Endothelial cell of umbilical vein (primary cell): ENCODE results near the gene PER3. TPM values are rescaled to one million over a fixed set of nuclear protein-coding genes. Genes with fewer than 3 reads are reported as not detected.

Source experiments
- BruUV-seq: library from RNA; stranded (reverse); fragments of 400-500 nt; replicated peaks from 2 replicates; lab custom pipeline; 2021; lab: Mats Ljungman, UMichigan
- CTCF ChIA-PET: fragments of 300-600, 350-600 bp; sonication (Branson Sonifier 250); formaldehyde crosslinking; loops from one replicate; lab custom pipeline; 2021; ENCODE audit warnings: antibody characterized with exemption, inconsistent platforms; lab: Charles Lee
- POLR2A ChIA-PET: fragments of 300-600, 350-600 bp; sonication (Branson Sonifier 250); formaldehyde crosslinking; loops from one replicate; lab custom pipeline; 2021; ENCODE audit warnings: antibody characterized with exemption, inconsistent platforms; lab: Charles Lee
- DNase-seq: peaks from one replicate; pipeline ENCODE4 v3.0.0-alpha.2; 2011; ENCODE audit warnings: low read depth, low spot score
- FAIRE-seq: peaks from 2 replicates; lab custom pipeline; 2011; peaks lifted over from hg19 to GRCh38; lab: Jason Lieb, UNC
- H2AFZ ChIP-seq: 2 replicates; pipeline ENCODE4 v1.6.0; 2012; ENCODE audit warnings: low read depth, low read length, control low read depth, inconsistent platforms
- H3K27ac ChIP-seq: 2 replicates; pipeline ENCODE4 v1.5.1; 2011; ENCODE audit warnings: low read depth, mild to moderate bottlenecking, control low read depth, low read length, moderate library complexity; ENCODE audit not compliant: insufficient read depth
- H3K27me3 ChIP-seq, 2 experiments: 2 replicates each; pipeline versions ENCODE4 v1.6.0 to v1.6.1; 2011; ENCODE audit warnings: low read length in 2 of 2, mixed read lengths in 1 of 2; ENCODE audit not compliant: control insufficient read depth in 2 of 2, insufficient read depth in 2 of 2
- H3K36me3 ChIP-seq, 2 experiments: 2 replicates in 1 of 2; 3 replicates in 1 of 2; pipeline ENCODE4 v1.5.1; 2011; ENCODE audit warnings: low read length in 2 of 2, mild to moderate bottlenecking in 1 of 2, moderate library complexity in 1 of 2; ENCODE audit not compliant: control insufficient read depth in 2 of 2, insufficient read depth in 2 of 2; ENCODE audit errors: extremely low read depth in 1 of 2
- H3K4me1 ChIP-seq: 3 replicates; pipeline ENCODE4 v1.5.1; 2011; ENCODE audit warnings: mild to moderate bottlenecking, low read length; ENCODE audit not compliant: control insufficient read depth, insufficient read depth; ENCODE audit errors: extremely low read depth
- H3K4me2 ChIP-seq: 2 replicates; pipeline ENCODE4 v1.6.1; 2011; ENCODE audit warnings: low read length, control low read depth, mixed read lengths; ENCODE audit not compliant: insufficient read depth
- H3K4me3 ChIP-seq, 3 experiments: fragments of 200-600 bp in 1 of 3; sonication (generic), shearing (Covaris generic) in 1 of 3; replicated peaks in 1 of 3; 2 replicates each; pipeline ENCODE4 v1.5.1; 2011 to 2016; ENCODE audit warnings: control low read depth in 3 of 3, low read length in 3 of 3, mild to moderate bottlenecking in 2 of 3, inconsistent platforms in 1 of 3, low read depth in 1 of 3, moderate library complexity in 1 of 3; ENCODE audit not compliant: insufficient read depth in 1 of 3
- H3K79me2 ChIP-seq: 2 replicates; pipeline ENCODE4 v1.6.0; 2012; ENCODE audit warnings: low read length, inconsistent platforms; ENCODE audit not compliant: control insufficient read depth, insufficient read depth
- H3K9ac ChIP-seq: replicated peaks from 2 replicates; pipeline ENCODE3; 2011; ENCODE audit warnings: low read length, control low read depth; ENCODE audit not compliant: insufficient read depth; ENCODE audit errors: extremely low read depth
- H3K9me1 ChIP-seq: replicated peaks from 3 replicates; pipeline ENCODE4 v1.6.0; 2011; ENCODE audit warnings: mild to moderate bottlenecking, low read length; ENCODE audit not compliant: control insufficient read depth, insufficient read depth; ENCODE audit errors: extremely low read depth
- H3K9me3 ChIP-seq: replicated peaks from 2 replicates; pipeline ENCODE4 v1.5.1; 2012; ENCODE audit warnings: low read length, inconsistent platforms; ENCODE audit not compliant: control insufficient read depth, insufficient read depth
- H4K20me1 ChIP-seq: replicated peaks from 2 replicates; pipeline ENCODE3; 2011; ENCODE audit warnings: mild to moderate bottlenecking, low read length; ENCODE audit not compliant: control insufficient read depth, insufficient read depth; ENCODE audit errors: extremely low read depth
- EZH2 ChIP-seq: IDR thresholded peaks from 2 replicates; pipeline ENCODE4 v1.6.1; 2012; ENCODE audit warnings: borderline replicate concordance, low read depth, mild to moderate bottlenecking, moderate library complexity, low read length, inconsistent platforms; ENCODE audit not compliant: severe bottlenecking
- FOS ChIP-seq: IDR thresholded peaks from 2 replicates; pipeline ENCODE4 v1.6.1; 2011; ENCODE audit warnings: mild to moderate bottlenecking, low read length, moderate library complexity, borderline replicate concordance; ENCODE audit not compliant: insufficient read depth
- GATA2 ChIP-seq: IDR thresholded peaks from 2 replicates; pipeline ENCODE4 v1.7.0; 2011; ENCODE audit warnings: low read depth, mild to moderate bottlenecking, moderate library complexity, mixed read lengths, low read length; ENCODE audit not compliant: insufficient read length, insufficient read depth
- JUN ChIP-seq: IDR thresholded peaks from 2 replicates; pipeline ENCODE4 v1.6.1; 2011; ENCODE audit warnings: borderline replicate concordance, low read depth; ENCODE audit not compliant: insufficient read length, insufficient read depth
- MYC ChIP-seq: IDR thresholded peaks from one replicate; pipeline ENCODE4 v1.6.1; 2011; ENCODE audit warnings: mild to moderate bottlenecking, low read depth, low read length
- POLR2A ChIP-seq: IDR thresholded peaks from 2 replicates; pipeline ENCODE4 v1.6.1; 2012; ENCODE audit warnings: low read depth, mild to moderate bottlenecking, control low read depth, low read length
- POLR2AphosphoS5 ChIP-seq: IDR thresholded peaks from 2 replicates; pipeline ENCODE4 v1.6.1; 2012; ENCODE audit warnings: low read depth, mild to moderate bottlenecking, control low read depth, low read length, moderate library complexity; ENCODE audit not compliant: insufficient read depth
- dilution Hi-C: fragments of 300-500 bp; cut with MboI; formaldehyde crosslinking; loops from one replicate; pipeline ENCODE4 v1.15.0; 2019; ENCODE audit warnings: low sequenced_read_pairs; ENCODE audit not compliant: extremely low pct_ligation_motif_present
- intact Hi-C: fragments of 100-400 bp; cut with micrococcal nuclease; formaldehyde crosslinking; loops from one replicate; pipeline ENCODE4 v1.10.0; 2022
- polyA plus RNA-seq, 4 experiments: library from polyadenylated mRNA; depleted of rRNA in 3 of 4; stranded (reverse) in 3 of 4; unstranded in 1 of 4; fragments of >200 nt; gene quantifications; 2 replicates each; pipeline versions ENCODE4 v1.2.1 to v1.2.3, GENCODE V29; 2011 to 2012; ENCODE audit warnings: missing spikeins in 1 of 4
- total RNA-seq: library from RNA; stranded (reverse); gene quantifications from 2 replicates; pipeline ENCODE4 v1.2.3, GENCODE V29; 2021
- TF ChIP-seq, protein P1 (sequence below): IDR thresholded peaks from 2 replicates; pipeline ENCODE4 v1.6.1; 2011; ENCODE audit not compliant: insufficient read depth, insufficient read length
- TF ChIP-seq, protein P2 (sequence below), 2 donors: IDR thresholded peaks; 1 replicate in 1 of 2; 2 replicates in 1 of 2; pipeline ENCODE4 v1.5.1; 2011; ENCODE audit warnings: low read length in 2 of 2, mild to moderate bottlenecking in 2 of 2, moderate library complexity in 2 of 2, control low read depth in 1 of 2, inconsistent platforms in 1 of 2, low read depth in 1 of 2; ENCODE audit not compliant: insufficient read depth in 1 of 2; ENCODE audit errors: extremely low read depth in 1 of 2

The PER3 gene
- total and polyA plus RNA-seq, 2 donors (not counting 3 experiments of a cell fraction or from before 2014, with no cell fraction given): 2.5 to 2.6 TPM

- no peaks in the 10 kb centered on the region for H3K36me3 ChIP-seq
- ChIA-PET CTCF (no interaction called here), POLR2A (no interaction called here)
- H3K79me2 ChIP-seq: no peaks in the 10 kb centered on the region
- H3K27ac ChIP-seq: no peak overlapping the region
- TF ChIP-seq POLR2A: no peak
- no peak for TF ChIP-seq GATA2
- no peak for TF ChIP-seq JUN
- TF ChIP-seq EZH2: no peak
- TF ChIP-seq FOS: no peak
- TF ChIP-seq POLR2AphosphoS5: no peak
- no peak for TF ChIP-seq MYC
- TF ChIP-seq, protein P1, sequence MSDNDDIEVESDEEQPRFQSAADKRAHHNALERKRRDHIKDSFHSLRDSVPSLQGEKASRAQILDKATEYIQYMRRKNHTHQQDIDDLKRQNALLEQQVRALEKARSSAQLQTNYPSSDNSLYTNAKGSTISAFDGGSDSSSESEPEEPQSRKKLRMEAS: no peak
- TF ChIP-seq, protein P2, sequence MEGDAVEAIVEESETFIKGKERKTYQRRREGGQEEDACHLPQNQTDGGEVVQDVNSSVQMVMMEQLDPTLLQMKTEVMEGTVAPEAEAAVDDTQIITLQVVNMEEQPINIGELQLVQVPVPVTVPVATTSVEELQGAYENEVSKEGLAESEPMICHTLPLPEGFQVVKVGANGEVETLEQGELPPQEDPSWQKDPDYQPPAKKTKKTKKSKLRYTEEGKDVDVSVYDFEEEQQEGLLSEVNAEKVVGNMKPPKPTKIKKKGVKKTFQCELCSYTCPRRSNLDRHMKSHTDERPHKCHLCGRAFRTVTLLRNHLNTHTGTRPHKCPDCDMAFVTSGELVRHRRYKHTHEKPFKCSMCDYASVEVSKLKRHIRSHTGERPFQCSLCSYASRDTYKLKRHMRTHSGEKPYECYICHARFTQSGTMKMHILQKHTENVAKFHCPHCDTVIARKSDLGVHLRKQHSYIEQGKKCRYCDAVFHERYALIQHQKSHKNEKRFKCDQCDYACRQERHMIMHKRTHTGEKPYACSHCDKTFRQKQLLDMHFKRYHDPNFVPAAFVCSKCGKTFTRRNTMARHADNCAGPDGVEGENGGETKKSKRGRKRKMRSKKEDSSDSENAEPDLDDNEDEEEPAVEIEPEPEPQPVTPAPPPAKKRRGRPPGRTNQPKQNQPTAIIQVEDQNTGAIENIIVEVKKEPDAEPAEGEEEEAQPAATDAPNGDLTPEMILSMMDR (IDR thresholded peaks at IDR 0.05; ENCODE audit: extremely low read depth in 1 of 2, insufficient read depth in 1 of 2, low read depth in 1 of 2, low read length in 2 of 2): no peak
- DNase-seq (no peak), FAIRE-seq (no peak)
- dilution Hi-C loops: no loop called here
- H3K4me2 ChIP-seq: no peak overlapping the region
- intact Hi-C loops: no loop called here
- H3K9me1 ChIP-seq: no peaks in the 10 kb centered on the region
- no peak overlapping the region for H3K4me3 ChIP-seq
- H4K20me1 ChIP-seq: no peaks in the 10 kb centered on the region
- no peak overlapping the region for H3K9ac ChIP-seq
- BruUV-seq: no TSS peak
- no peaks in the 10 kb centered on the region for H3K9me3 ChIP-seq
- no peaks in the 10 kb centered on the region for H3K4me1 ChIP-seq
- H2AFZ ChIP-seq: no peak overlapping the region
- no peaks in the 10 kb centered on the region for H3K27me3 ChIP-seq
These were observed 84.1 kb downstream of the PER3 start for GRCh38 chr1:7868070-7868780.
